T-cell (primary cell): Measurements from ENCODE around the gene NPAS3. TPM values are rescaled to one million over a fixed set of nuclear protein-coding genes. Genes with fewer than 3 reads are reported as not detected.

ENCODE experiments used
- ATAC-seq, 4 experiments: fragments of 200-7000 bp in 3 of 4; fragments of 150-1000 bp in 1 of 4; cut with Tn5 transposase; replicated peaks in 1 of 4; 1 replicate in 3 of 4; 2 replicates in 1 of 4; pipeline ENCODE4 v1.10.0; 2021; ENCODE audit warnings: moderate library complexity in 3 of 4, mild to moderate bottlenecking in 2 of 4, moderate number of reproducible peaks in 1 of 4
- CTCF ChIA-PET, 2 donors: fragments of 300-600 bp; sonication (Branson Sonifier 250); formaldehyde crosslinking; loops; one replicate each; lab custom pipeline; 2022; ENCODE audit warnings: antibody characterized with exemption in 2 of 2; lab: Charles Lee
- POLR2A ChIA-PET, 2 donors: fragments of 300-600 bp; sonication (Branson Sonifier 250); formaldehyde crosslinking; loops; one replicate each; lab custom pipeline; 2022; ENCODE audit warnings: antibody characterized with exemption in 2 of 2; lab: Charles Lee
- DNase-seq, 35 experiments: peaks; one replicate each; pipeline versions ENCODE4 v3.0.0 to v3.0.0-alpha.2; 2013 to 2023
- H3K27ac ChIP-seq: one replicate; pipeline ENCODE4 v1.5.1; 2013; ENCODE audit warnings: low read length
- H3K27me3 ChIP-seq, 2 experiments: replicated peaks in 1 of 2; 1 replicate in 1 of 2; 2 replicates in 1 of 2; pipeline versions ENCODE4 v1.6.1 to v1.7.0; 2013; ENCODE audit warnings: low read length in 1 of 2, mixed read lengths in 1 of 2; ENCODE audit not compliant: control insufficient read depth in 2 of 2, insufficient read depth in 2 of 2; ENCODE audit errors: extremely low read depth in 1 of 2
- H3K36me3 ChIP-seq, 2 donors: 1 replicate in 1 of 2; 2 replicates in 1 of 2; pipeline versions ENCODE4 v1.6.1 to v1.7.0; 2013; ENCODE audit warnings: low read length in 1 of 2; ENCODE audit not compliant: control insufficient read depth in 2 of 2, insufficient read depth in 1 of 2; ENCODE audit errors: extremely low read depth in 1 of 2
- H3K4me1 ChIP-seq, 2 experiments: 1 replicate in 1 of 2; 2 replicates in 1 of 2; pipeline versions ENCODE4 v1.6.1 to v1.7.0; 2013; ENCODE audit warnings: low read length in 2 of 2, mixed read lengths in 1 of 2; ENCODE audit not compliant: insufficient read depth in 2 of 2, control insufficient read depth in 1 of 2; ENCODE audit errors: extremely low read depth in 1 of 2
- H3K4me3 ChIP-seq, 2 donors: 1 replicate in 1 of 2; 2 replicates in 1 of 2; pipeline versions ENCODE4 v1.5.1 to v1.7.0; 2013; ENCODE audit warnings: mild to moderate bottlenecking in 2 of 2, low read length in 1 of 2, moderate library complexity in 1 of 2; ENCODE audit not compliant: control insufficient read depth in 1 of 2; ENCODE audit errors: extremely low read depth in 1 of 2
- H3K9me3 ChIP-seq: 2 replicates; pipeline ENCODE4 v1.7.0; 2013
- H3K27ac Mint-ChIP-seq, 2 donors: one replicate each; pipeline ENCODE4 v1.8.0; 2020 to 2021; ENCODE audit warnings: mild to moderate bottlenecking in 2 of 2, mixed read lengths in 2 of 2
- H3K27me3 Mint-ChIP-seq, 2 donors: one replicate each; pipeline ENCODE4 v1.8.0; 2021 to 2022; ENCODE audit warnings: mixed read lengths in 2 of 2
- H3K36me3 Mint-ChIP-seq: one replicate; pipeline ENCODE4 v1.8.0; 2021; ENCODE audit warnings: mixed read lengths
- H3K4me1 Mint-ChIP-seq, 3 donors: one replicate each; pipeline ENCODE4 v1.8.0; 2020 to 2022; ENCODE audit warnings: mixed read lengths in 3 of 3, mild to moderate bottlenecking in 1 of 3
- H3K4me3 Mint-ChIP-seq, 3 donors: one replicate each; pipeline ENCODE4 v1.8.0; 2020 to 2022; ENCODE audit warnings: mild to moderate bottlenecking in 3 of 3, mixed read lengths in 3 of 3, moderate library complexity in 3 of 3
- H3K9me3 Mint-ChIP-seq, 3 donors: one replicate each; pipeline ENCODE4 v1.8.0; 2020 to 2022; ENCODE audit warnings: mixed read lengths in 3 of 3
- WGBS: methylation state at CpG from one replicate; pipeline ENCODE4 v1.1.5; 2013; ENCODE audit warnings: missing lambda C conversion rate; ENCODE audit not compliant: insufficient coverage; 5-methylcytosine and 5-hydroxymethylcytosine counted together
- total RNA-seq, 35 experiments: library from RNA in 6 of 35; stranded (reverse) in 6 of 35; fragments of 120-200 nt in 1 of 35; gene quantifications; one replicate each; pipeline versions ENCODE4 v1.2.1 to v1.2.4 and lab custom pipeline; 2013 to 2026

NPAS3 gene
- total RNA-seq, 5 donors from 2014 or later (not counting 1 experiment from before 2014, with no cell fraction given): 0.10 TPM; not detected in 4

DNA sequence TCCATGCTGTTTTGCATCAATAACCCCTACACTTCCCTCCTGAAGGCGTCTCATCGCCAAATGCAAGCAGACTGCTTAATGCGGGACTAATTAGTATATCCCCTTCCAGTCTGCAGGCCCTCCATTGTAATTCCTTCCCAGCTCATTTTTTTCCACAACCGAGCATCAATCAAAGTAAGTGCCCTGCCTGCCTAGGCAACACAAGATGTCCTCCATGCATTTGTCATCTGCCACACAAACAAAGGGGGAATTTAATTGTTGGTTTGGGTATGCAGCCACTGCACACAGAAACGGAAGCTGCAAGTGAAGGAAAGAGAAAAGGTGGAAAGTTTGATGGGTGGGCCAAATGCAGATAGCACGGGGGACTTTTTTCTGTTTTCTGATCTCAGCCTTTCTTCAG lies 844.2 kb downstream of the NPAS3 start:
- Mint-ChIP-seq H3K36me3 (no peaks in the 10 kb centered on the region), H3K9me3 (no peaks in the 10 kb centered on the region), H3K27me3 (peaks cover 12 to 13% of the 10 kb centered on the region in 2 donors), H3K4me1 (no peaks in the 10 kb centered on the region), H3K4me3 (no peak overlapping the region), H3K27ac (no peak overlapping the region)
- Histone ChIP-seq H3K9me3 (no peaks in the 10 kb centered on the region), H3K4me3 (no peak overlapping the region), H3K36me3 (no peaks in the 10 kb centered on the region), H3K27ac (no peak overlapping the region), H3K4me1 (no peaks in the 10 kb centered on the region), H3K27me3 (peaks cover 0 to 3% of the 10 kb centered on the region in 2 experiments)
- WGBS: 87% methylated on average over 4 of the region's 6 CpGs
- ChIA-PET CTCF (interaction anchor here (0.7 to 1.4 kb wide), 2 partner anchors 10 to 1971 kb away, joined by 4 to 6 read pairs; no protein-coding TSS in a partner anchor), POLR2A (no interaction called here)
- DNase-seq (no peak), ATAC-seq (no peak)

DNA sequence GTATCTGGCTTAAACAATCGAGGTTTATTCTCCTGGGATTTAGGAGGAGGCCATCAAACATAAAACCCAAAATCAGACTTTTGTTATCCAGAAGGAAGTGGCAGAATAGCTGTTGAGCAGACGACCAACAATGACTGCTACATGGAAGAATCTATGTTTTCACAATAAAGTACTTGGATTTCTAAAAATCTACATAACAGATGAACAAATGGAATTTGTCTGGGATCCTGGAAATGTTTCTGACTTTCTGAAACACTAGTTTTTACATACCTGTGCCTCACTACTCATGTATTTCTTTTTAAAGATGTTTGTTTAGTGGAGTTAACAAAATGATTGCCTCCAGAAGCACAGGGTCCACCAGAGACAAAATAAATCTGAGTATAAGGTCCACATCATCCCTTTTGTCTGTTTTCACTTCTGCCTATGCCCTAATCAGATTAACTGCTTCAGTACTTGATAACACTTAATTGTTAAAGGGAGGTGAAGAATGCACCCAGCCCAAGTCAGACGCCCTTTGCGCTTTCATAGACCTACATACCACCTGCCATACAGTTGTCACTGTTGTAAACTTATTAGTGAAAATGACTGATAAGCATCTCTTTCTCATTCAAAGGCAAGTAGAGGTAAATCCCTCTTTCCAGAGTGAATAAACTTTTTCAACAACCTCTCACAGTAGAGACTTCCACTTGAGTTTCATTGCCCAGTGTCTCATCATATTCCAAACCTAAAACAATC lies 847.6 kb downstream of the NPAS3 start:
- ChIA-PET POLR2A (no interaction called here), CTCF (no interaction called here)
- no peak overlapping the region for H3K27ac ChIP-seq
- peaks cover 0 to 3% (median 3%) of the 10 kb centered on the region in 3 donors for H3K4me1 Mint-ChIP-seq
- DNase-seq (no peak), ATAC-seq (no peak)
- no peaks in the 10 kb centered on the region for H3K4me1 ChIP-seq
- no peak overlapping the region for H3K4me3 Mint-ChIP-seq
- H3K36me3 Mint-ChIP-seq: no peaks in the 10 kb centered on the region
- H3K27me3 Mint-ChIP-seq: peaks cover 9 to 12% of the 10 kb centered on the region in 2 donors
- H3K4me3 ChIP-seq: no peak overlapping the region
- no peaks in the 10 kb centered on the region for H3K9me3 Mint-ChIP-seq
- no CpG with 5 or more reads among the region's 4 CpGs for WGBS
- H3K36me3 ChIP-seq: no peaks in the 10 kb centered on the region
- peaks cover 0 to 3% of the 10 kb centered on the region in 2 experiments for H3K27me3 ChIP-seq
- H3K9me3 ChIP-seq: no peaks in the 10 kb centered on the region
- H3K27ac Mint-ChIP-seq: no peak overlapping the region

DNA sequence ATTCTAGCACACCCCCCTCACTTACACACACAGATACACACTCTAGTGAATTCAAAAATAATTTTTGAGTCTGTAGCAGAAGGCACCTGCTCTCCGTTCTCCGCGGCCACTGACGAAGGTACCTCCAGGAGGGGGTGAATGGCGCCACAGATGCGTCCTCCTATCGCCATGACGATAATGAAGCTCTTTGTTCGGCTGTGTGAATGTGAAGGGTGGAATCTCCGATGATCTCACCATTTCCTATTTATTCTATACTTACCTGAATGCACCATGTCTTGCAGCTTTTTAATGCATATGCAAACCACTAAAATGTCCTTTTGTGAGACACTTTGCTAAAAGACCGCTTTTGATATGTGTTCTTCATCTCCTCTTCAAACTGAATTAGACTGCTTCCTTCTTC lies 849.5 kb downstream of the NPAS3 start:
- WGBS: 75% methylated on average over 1 of the region's 11 CpGs
- ChIA-PET POLR2A (no interaction called here), CTCF (interaction anchor here in 1 of 2 donors (1.0 kb wide), 1 partner anchor 9 kb away, joined by 4 read pairs; no protein-coding TSS in a partner anchor)
- ATAC-seq (no peak), DNase-seq (no peak)
- peaks cover 0 to 3% of the 10 kb centered on the region in 2 experiments for H3K27me3 ChIP-seq
- no peaks in the 10 kb centered on the region for H3K36me3 Mint-ChIP-seq
- no peaks in the 10 kb centered on the region for H3K9me3 Mint-ChIP-seq
- H3K27ac ChIP-seq: no peak overlapping the region
- H3K27ac Mint-ChIP-seq: no peak overlapping the region
- peaks cover 23 to 28% of the 10 kb centered on the region in 2 donors for H3K27me3 Mint-ChIP-seq
- peaks cover 0 to 7% of the 10 kb centered on the region in 2 experiments for H3K4me1 ChIP-seq
- H3K4me3 Mint-ChIP-seq: no peak overlapping the region
- no peaks in the 10 kb centered on the region for H3K36me3 ChIP-seq
- no peaks in the 10 kb centered on the region for H3K9me3 ChIP-seq
- peaks cover 12 to 18% (median 13%) of the 10 kb centered on the region in 3 donors for H3K4me1 Mint-ChIP-seq
- H3K4me3 ChIP-seq: no peak overlapping the region

DNA sequence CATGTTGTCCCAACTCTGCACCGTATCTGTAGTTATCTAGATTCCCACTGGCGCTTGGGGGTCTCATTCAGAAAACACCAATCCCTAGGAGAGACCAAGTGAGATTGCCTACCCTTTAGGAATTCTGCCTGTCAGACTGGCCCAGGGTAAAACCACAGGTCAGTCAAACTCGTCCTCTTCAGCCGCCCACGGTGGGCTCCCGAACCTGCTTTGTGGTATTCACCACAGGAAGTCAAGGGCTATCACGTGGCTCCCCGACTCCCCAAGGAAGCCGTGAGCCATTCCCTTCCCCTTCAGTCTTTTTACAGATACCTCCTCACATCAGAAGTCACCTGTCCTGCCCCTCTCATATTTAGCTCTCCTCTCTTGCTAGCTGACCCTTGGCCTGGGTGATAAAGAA lies 852.3 kb downstream of the NPAS3 start:
- Histone ChIP-seq H3K4me1 (peaks cover 0 to 7% of the 10 kb centered on the region in 2 experiments), H3K27ac (no peak overlapping the region), H3K36me3 (no peaks in the 10 kb centered on the region), H3K4me3 (no peak overlapping the region), H3K9me3 (no peaks in the 10 kb centered on the region), H3K27me3 (no peaks in the 10 kb centered on the region)
- H3K4me1 Mint-ChIP-seq: peaks cover 13 to 19% (median 14%) of the 10 kb centered on the region in 3 donors
- no peaks in the 10 kb centered on the region for H3K9me3 Mint-ChIP-seq
- 15% methylated on average over 9 of the region's 9 CpGs for WGBS
- H3K27me3 Mint-ChIP-seq: peaks cover 31 to 38% of the 10 kb centered on the region in 2 donors
- H3K4me3 Mint-ChIP-seq: no peak overlapping the region
- ATAC-seq (no peak), DNase-seq (no peak)
- no peak overlapping the region for H3K27ac Mint-ChIP-seq
- no peaks in the 10 kb centered on the region for H3K36me3 Mint-ChIP-seq
- ChIA-PET CTCF (interaction anchor here (0.6 kb wide), 3 partner anchors 19 to 389 kb away, joined by 3 read pairs; no protein-coding TSS in a partner anchor), POLR2A (no interaction called here)

DNA sequence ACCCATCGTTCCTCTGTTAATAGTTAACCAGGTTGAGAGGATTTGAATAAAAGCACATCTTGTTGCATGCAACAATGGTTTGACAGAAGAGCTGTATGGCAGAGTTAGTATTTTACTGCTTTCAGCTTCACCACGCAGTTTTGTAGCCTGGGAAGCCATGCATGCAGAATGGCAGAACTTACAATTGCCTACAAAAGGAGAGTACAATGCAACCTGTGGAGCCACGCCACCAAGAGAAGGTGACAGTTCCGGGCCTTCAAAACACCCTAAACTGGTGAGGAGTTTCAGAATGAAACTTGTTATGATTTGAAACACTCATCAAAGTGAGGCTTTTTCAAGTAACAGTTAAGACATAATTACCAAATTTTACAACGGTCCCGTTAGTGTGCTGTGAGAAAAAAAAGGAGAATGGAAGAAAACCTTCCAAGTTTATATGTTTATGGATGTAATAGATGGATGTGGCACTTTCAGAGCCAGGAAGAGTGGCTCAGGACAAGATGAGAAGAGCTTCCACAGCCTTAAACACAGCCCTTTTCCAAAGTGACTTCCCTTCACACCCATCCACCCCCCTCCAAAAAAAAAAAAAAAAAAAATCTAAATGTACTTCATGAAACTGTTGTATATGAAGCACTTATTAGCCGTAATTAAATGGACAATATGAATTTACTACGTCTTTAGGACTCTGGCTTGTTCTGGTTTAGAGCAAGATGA lies 853.5 kb downstream of the NPAS3 start:
- CTCF ChIA-PET: interaction anchor here (0.6 to 1.7 kb wide), 11 partner anchors 7 to 1217 kb away, joined by 3 to 10 read pairs (median 5); no protein-coding TSS in a partner anchor
- peaks cover 0 to 7% of the 10 kb centered on the region in 2 experiments for H3K4me1 ChIP-seq
- ATAC-seq (no peak), DNase-seq (no peak)
- H3K4me3 Mint-ChIP-seq: peak overlapping the region in 1 of 3 donors; percentile 42
- H3K27me3 Mint-ChIP-seq: peaks cover 31 to 45% of the 10 kb centered on the region in 2 donors
- WGBS: 29% methylated on average over 1 of the region's 8 CpGs
- no peaks in the 10 kb centered on the region for H3K9me3 Mint-ChIP-seq
- H3K4me3 ChIP-seq: no peak overlapping the region
- H3K4me1 Mint-ChIP-seq: peaks cover 13 to 19% (median 14%) of the 10 kb centered on the region in 3 donors
- POLR2A ChIA-PET: no interaction called here
- H3K36me3 ChIP-seq: no peaks in the 10 kb centered on the region
- H3K27me3 ChIP-seq: no peaks in the 10 kb centered on the region
- H3K27ac Mint-ChIP-seq: peak overlapping the region in 1 of 2 donors; percentile 20
- no peaks in the 10 kb centered on the region for H3K36me3 Mint-ChIP-seq
- H3K27ac ChIP-seq: no peak overlapping the region
- no peaks in the 10 kb centered on the region for H3K9me3 ChIP-seq

DNA sequence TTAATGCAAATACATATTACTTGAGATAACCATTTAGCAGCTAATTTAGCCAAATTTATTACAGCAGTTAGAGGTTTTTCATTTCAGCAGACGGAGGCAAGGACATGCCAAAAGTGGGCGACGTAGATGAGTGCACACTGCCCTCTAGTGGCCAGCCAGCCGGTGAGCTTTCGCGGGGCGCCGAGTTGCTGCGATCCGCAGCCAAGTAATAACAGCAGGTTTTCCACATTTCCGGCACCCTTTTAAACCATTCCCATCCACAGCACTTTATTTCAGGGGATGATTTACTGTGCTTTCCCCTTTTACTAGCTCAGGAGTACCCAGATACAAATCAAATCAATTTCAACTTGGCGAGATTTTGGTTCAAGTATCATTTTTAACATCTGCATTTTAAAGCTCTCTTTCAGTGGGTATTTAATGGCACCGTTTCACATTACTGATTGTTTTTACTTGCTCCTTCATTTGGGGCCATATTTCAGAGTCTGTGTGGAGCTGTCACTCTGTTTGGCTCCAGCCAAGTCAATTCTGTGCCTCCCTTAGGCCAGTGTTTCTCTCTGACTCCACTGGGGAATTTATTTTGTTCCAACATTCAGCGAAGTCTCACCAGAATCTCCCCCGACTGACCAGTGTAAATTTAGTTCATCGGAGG lies 854.2 kb downstream of the NPAS3 start:
- Histone ChIP-seq H3K27ac (no peak overlapping the region), H3K27me3 (no peaks in the 10 kb centered on the region), H3K9me3 (no peaks in the 10 kb centered on the region), H3K36me3 (no peaks in the 10 kb centered on the region), H3K4me3 (no peak overlapping the region), H3K4me1 (peaks cover 0 to 7% of the 10 kb centered on the region in 2 experiments)
- peaks cover 34 to 48% of the 10 kb centered on the region in 2 donors for H3K27me3 Mint-ChIP-seq
- H3K27ac Mint-ChIP-seq: peak overlapping the region in 1 of 2 donors; percentile 20
- H3K9me3 Mint-ChIP-seq: no peaks in the 10 kb centered on the region
- POLR2A ChIA-PET: no interaction called here
- H3K4me1 Mint-ChIP-seq: peaks cover 13 to 19% (median 14%) of the 10 kb centered on the region in 3 donors
- H3K36me3 Mint-ChIP-seq: no peaks in the 10 kb centered on the region
- 10% methylated on average over 14 of the region's 16 CpGs for WGBS
- CTCF ChIA-PET: interaction anchor here (0.5 to 1.7 kb wide), 16 partner anchors 8 to 1278 kb away, joined by 3 to 10 read pairs (median 4); no protein-coding TSS in a partner anchor
- peak overlapping the region; percentile 29 to 44 (median 42) for H3K4me3 Mint-ChIP-seq
- ATAC-seq (peak in 3 of 4 experiments; percentile 45 to 58 (median 56)), DNase-seq (peak in 30 of 35 experiments; percentile 9 to 70 (median 38))
